Measurements from ENCODE around the gene GH2.
A peak's percentile ranks its signal among the peaks of the same experiment; 100 is the strongest.

GH2 gene

GRCh38 chr17:63848834-63849689, 32.7 kb downstream of the GH2 start:
- H3K27ac ChIP-seq (ENCODE audit: low read length, poor library complexity, severe bottlenecking) = no peak overlapping the region
- peak overlapping the region; percentile 84 for H3K9ac ChIP-seq (ENCODE audit: low read length)
- no peak overlapping the region for H3K4me2 ChIP-seq (ENCODE audit: low read length, poor library complexity, severe bottlenecking)
- WGBS = 49% methylated on average over 82 of the region's 82 CpGs
- H3K23ac ChIP-seq (ENCODE audit: low read length in 2 of 2) = no peak overlapping the region
- H2AFZ ChIP-seq (ENCODE audit: low read depth, low read length) = peak overlapping the region; percentile 70
- peak overlapping the region in 1 of 2 experiments; percentile 4 for H3K4ac ChIP-seq (ENCODE audit: low read depth in 1 of 2, low read length in 2 of 2)
- DNase-seq = peak; percentile 82
- H3K27me3 ChIP-seq (ENCODE audit: control insufficient read depth in 1 of 2, insufficient read depth in 1 of 2, low read length in 2 of 2) = no peaks in the 10 kb centered on the region
- H4K91ac ChIP-seq (ENCODE audit: low read length) = peak overlapping the region; percentile 5
- H4K8ac ChIP-seq (ENCODE audit: low read length) = peak overlapping the region; percentile 5
- peak overlapping the region in 1 of 2 experiments; percentile 57 for H3K4me3 ChIP-seq (ENCODE audit: insufficient read depth in 1 of 2, low read depth in 1 of 2, low read length in 2 of 2)
- H3K18ac ChIP-seq (ENCODE audit: low read depth in 1 of 2, low read length in 2 of 2) = peak overlapping the region; percentile 6 to 61
- H2BK120ac ChIP-seq (ENCODE audit: low read depth, low read length) = peak overlapping the region; percentile 39
- no peak overlapping the region for H2BK5ac ChIP-seq (ENCODE audit: low read depth, low read length, poor library complexity, severe bottlenecking)
- H2AK5ac ChIP-seq (ENCODE audit: low read length, severe bottlenecking) = no peak overlapping the region
- peak overlapping the region in 1 of 2 experiments; percentile 7 for H2BK12ac ChIP-seq (ENCODE audit: low read length in 2 of 2)
- H3K4me1 ChIP-seq (ENCODE audit: control insufficient read depth, insufficient read depth, low read depth, low read length) = peaks cover 4% of the 10 kb centered on the region
- H2BK15ac ChIP-seq (ENCODE audit: low read depth, poor library complexity, severe bottlenecking) = no peak overlapping the region
- no peaks in the 10 kb centered on the region for H3K79me1 ChIP-seq (replicated peaks; ENCODE audit: low read length, poor library complexity, severe bottlenecking)
- H3K9me3 ChIP-seq (ENCODE audit: control insufficient read depth, low read length) = no peaks in the 10 kb centered on the region
- no peaks in the 10 kb centered on the region for H3K36me3 ChIP-seq (ENCODE audit: control insufficient read depth in 1 of 2, insufficient read depth in 2 of 2, low read depth in 1 of 2, low read length in 2 of 2)
- no peak overlapping the region for H3K14ac ChIP-seq (ENCODE audit: low read length in 2 of 2)

GRCh38 chr17:63847525-63848249, 34.1 kb downstream of the GH2 start:
- Histone ChIP-seq H3K9me3 (ENCODE audit: control insufficient read depth, low read length) (no peaks in the 10 kb centered on the region), H2BK5ac (ENCODE audit: low read depth, low read length, poor library complexity, severe bottlenecking) (no peak overlapping the region), H3K4me2 (ENCODE audit: low read length, poor library complexity, severe bottlenecking) (no peak overlapping the region), H3K4me3 (ENCODE audit: insufficient read depth in 1 of 2, low read depth in 1 of 2, low read length in 2 of 2) (no peak overlapping the region), H2BK15ac (ENCODE audit: low read depth, poor library complexity, severe bottlenecking) (no peak overlapping the region), H2BK120ac (ENCODE audit: low read depth, low read length) (no peak overlapping the region), H3K18ac (ENCODE audit: low read depth in 1 of 2, low read length in 2 of 2) (no peak overlapping the region), H3K4ac (ENCODE audit: low read depth in 1 of 2, low read length in 2 of 2) (no peak overlapping the region), H2AK5ac (ENCODE audit: low read length, severe bottlenecking) (no peak overlapping the region), H3K14ac (ENCODE audit: low read length in 2 of 2) (no peak overlapping the region), H2AFZ (ENCODE audit: low read depth, low read length) (no peak overlapping the region), H2BK12ac (ENCODE audit: low read length in 2 of 2) (no peak overlapping the region), H3K27me3 (ENCODE audit: control insufficient read depth in 1 of 2, insufficient read depth in 1 of 2, low read length in 2 of 2) (no peaks in the 10 kb centered on the region), H3K36me3 (ENCODE audit: control insufficient read depth in 1 of 2, insufficient read depth in 2 of 2, low read depth in 1 of 2, low read length in 2 of 2) (no peaks in the 10 kb centered on the region), H4K91ac (ENCODE audit: low read length) (no peak overlapping the region), H3K4me1 (ENCODE audit: control insufficient read depth, insufficient read depth, low read depth, low read length) (peaks cover 5% of the 10 kb centered on the region), H3K9ac (ENCODE audit: low read length) (no peak overlapping the region), H3K27ac (ENCODE audit: low read length, poor library complexity, severe bottlenecking) (no peak overlapping the region), H4K8ac (ENCODE audit: low read length) (no peak overlapping the region), H3K23ac (ENCODE audit: low read length in 2 of 2) (no peak overlapping the region), H3K79me1 (replicated peaks; ENCODE audit: low read length, poor library complexity, severe bottlenecking) (no peaks in the 10 kb centered on the region)
- no peak for DNase-seq
- WGBS = 64% methylated on average over 3 of the region's 3 CpGs

DNA sequence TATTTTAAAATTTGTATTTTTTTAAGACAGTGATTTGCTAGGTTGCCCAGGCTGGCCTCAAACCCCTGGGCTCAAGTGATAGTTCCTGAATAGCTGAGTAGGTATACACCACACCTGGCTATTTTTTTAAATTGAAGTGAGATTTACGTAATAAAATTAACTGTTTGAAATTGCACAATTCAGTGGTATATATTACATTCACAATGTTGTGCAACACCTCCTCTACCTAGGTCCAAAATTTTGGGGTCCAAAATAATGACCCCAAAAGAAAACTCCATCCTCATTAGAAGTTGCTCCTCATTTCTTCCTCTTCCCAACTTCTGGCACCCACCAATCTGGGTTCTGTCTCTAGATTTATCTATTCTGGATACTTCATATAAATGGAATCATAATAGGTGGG, 36.2 kb downstream of the GH2 start:
- H4K91ac ChIP-seq (ENCODE audit: low read length) = no peak overlapping the region

More for the DNA sequence above, 36.2 kb downstream of the GH2 start:
- H2BK15ac ChIP-seq (ENCODE audit: low read depth, poor library complexity, severe bottlenecking) = no peak overlapping the region
- H3K9ac ChIP-seq (ENCODE audit: low read length) = no peak overlapping the region
- H2AFZ ChIP-seq (ENCODE audit: low read depth, low read length) = no peak overlapping the region
- H3K18ac ChIP-seq (ENCODE audit: low read depth in 1 of 2, low read length in 2 of 2) = no peak overlapping the region
- no peaks in the 10 kb centered on the region for H3K79me1 ChIP-seq (replicated peaks; ENCODE audit: low read length, poor library complexity, severe bottlenecking)
- H3K4me1 ChIP-seq (ENCODE audit: control insufficient read depth, insufficient read depth, low read depth, low read length) = peaks cover 17% of the 10 kb centered on the region
- WGBS = no CpG with 5 or more reads among the region's 1 CpG
- H3K4ac ChIP-seq (ENCODE audit: low read depth in 1 of 2, low read length in 2 of 2) = no peak overlapping the region
- H3K36me3 ChIP-seq (ENCODE audit: control insufficient read depth in 1 of 2, insufficient read depth in 2 of 2, low read depth in 1 of 2, low read length in 2 of 2) = no peaks in the 10 kb centered on the region
- H3K14ac ChIP-seq (ENCODE audit: low read length in 2 of 2) = no peak overlapping the region
- H2BK12ac ChIP-seq (ENCODE audit: low read length in 2 of 2) = no peak overlapping the region
- H3K23ac ChIP-seq (ENCODE audit: low read length in 2 of 2) = no peak overlapping the region
- H3K27ac ChIP-seq (ENCODE audit: low read length, poor library complexity, severe bottlenecking) = no peak overlapping the region
- no peak for DNase-seq
- no peak overlapping the region for H3K4me3 ChIP-seq (ENCODE audit: insufficient read depth in 1 of 2, low read depth in 1 of 2, low read length in 2 of 2)
- no peak overlapping the region for H3K4me2 ChIP-seq (ENCODE audit: low read length, poor library complexity, severe bottlenecking)
- H2BK5ac ChIP-seq (ENCODE audit: low read depth, low read length, poor library complexity, severe bottlenecking) = no peak overlapping the region
- H4K8ac ChIP-seq (ENCODE audit: low read length) = no peak overlapping the region
- no peak overlapping the region for H2AK5ac ChIP-seq (ENCODE audit: low read length, severe bottlenecking)
- no peaks in the 10 kb centered on the region for H3K27me3 ChIP-seq (ENCODE audit: control insufficient read depth in 1 of 2, insufficient read depth in 1 of 2, low read length in 2 of 2)
- no peak overlapping the region for H2BK120ac ChIP-seq (ENCODE audit: low read depth, low read length)
- H3K9me3 ChIP-seq (ENCODE audit: control insufficient read depth, low read length) = no peaks in the 10 kb centered on the region
